GM19025 (cell line): ENCODE measurements around the gene PTGIR.

Experiments
- ATAC-seq: cut with Tn5 transposase; IDR thresholded peaks from one replicate; pipeline ENCODE4 v1.9.1; 2021; ENCODE audit warnings: mild to moderate bottlenecking, low read depth, moderate library complexity; ENCODE audit not compliant: unreplicated experiment

Gene PTGIR

GRCh38 chr19:46601318-46602224 is 23.3 kb downstream of the PTGIR start, which contains the start of gene CALM3:
TSS of gene CALM3 (plus strand) at chr19:46601330. CDS start at chr19:46601435, 105 bp downstream.
- no peak for ATAC-seq

DNA sequence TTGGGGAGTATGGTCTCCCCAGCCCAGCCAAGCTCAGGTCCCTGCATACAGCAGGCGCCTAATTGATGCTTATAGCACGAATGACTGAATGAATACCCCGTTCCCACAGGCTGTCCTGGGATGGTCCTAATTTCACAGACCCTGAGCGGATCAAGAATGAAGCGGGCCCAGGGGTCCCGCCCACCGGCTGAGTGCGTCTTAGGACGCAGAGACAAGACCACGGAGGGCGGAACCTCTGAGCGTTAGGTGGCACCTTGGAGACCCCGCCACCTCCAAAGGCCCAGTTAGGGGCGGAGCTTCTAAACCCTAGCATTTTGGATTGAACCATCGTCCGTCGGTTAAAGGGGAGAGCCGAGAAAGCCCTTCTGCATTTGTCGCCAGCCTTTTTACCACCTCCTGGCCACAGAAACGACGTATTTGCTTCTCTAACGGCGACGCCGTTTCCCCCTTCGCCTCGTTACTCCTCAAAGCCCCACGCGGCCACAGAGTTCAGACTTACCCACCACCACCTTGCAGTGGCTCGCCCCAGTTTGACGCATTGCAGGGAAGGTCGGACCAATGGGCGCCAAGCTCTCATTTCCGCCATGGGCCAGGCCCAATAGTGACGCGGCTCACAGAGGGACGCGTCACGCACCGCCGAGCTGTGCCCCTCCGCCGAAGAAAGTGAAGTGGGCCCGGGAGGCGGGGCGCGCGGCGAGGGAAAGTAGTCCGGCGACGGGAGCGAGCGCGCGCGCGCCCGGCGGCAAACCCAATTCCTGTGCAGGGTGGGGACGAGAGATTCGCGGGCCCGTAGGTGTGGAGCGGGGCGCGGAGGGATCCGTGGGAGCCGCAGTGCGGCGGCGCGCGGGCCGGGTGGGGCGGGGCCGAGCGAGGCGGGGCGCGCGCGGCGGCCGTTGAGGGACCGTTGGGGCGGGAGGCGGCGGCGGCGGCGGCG is 24.2 kb downstream of the PTGIR start:
- peak; percentile 73 for ATAC-seq

DNA sequence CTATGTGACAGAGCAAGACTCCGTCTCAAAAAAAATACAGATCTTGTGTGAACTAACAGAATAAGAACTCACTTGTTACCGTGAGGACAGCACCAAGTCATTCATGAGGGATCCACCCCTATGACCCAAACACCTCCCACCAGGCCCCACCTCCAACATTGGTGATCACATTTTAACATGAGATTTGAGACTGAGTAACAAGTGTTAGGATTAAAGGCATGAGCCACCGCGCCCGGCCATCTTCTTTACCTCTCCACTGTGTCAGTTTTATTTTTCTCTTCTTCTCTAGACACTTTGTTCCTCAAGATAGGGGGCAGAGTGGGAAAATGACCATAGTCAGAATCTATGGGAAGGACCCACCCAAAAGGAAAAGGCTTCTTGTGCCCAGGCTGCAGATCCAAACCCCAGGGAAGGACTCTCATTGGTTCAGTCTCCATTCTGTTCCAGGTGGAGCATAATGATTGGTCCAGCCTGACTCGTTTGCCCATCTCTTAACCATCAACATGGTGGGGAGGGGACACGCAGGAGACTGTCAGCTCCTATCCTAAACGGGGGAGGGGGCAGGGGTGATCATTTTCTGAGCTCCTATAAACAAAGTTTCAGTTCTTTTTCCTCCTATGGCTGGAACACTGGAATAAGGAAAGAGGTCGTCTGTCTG is 25.0 kb downstream of the PTGIR start:
- ATAC-seq = no peak

- no peak for ATAC-seq
These were observed 26.4 kb downstream of the PTGIR start for GRCh38 chr19:46598372-46598917.

GRCh38 chr19:46596008-46596407 is 28.9 kb downstream of the PTGIR start:
- no peak for ATAC-seq

- ATAC-seq = no peak
These were observed 33.0 kb downstream of the PTGIR start for GRCh38 chr19:46591870-46592269.

GRCh38 chr19:46591254-46591653 is 33.6 kb downstream of the PTGIR start:
- ATAC-seq = no peak

DNA sequence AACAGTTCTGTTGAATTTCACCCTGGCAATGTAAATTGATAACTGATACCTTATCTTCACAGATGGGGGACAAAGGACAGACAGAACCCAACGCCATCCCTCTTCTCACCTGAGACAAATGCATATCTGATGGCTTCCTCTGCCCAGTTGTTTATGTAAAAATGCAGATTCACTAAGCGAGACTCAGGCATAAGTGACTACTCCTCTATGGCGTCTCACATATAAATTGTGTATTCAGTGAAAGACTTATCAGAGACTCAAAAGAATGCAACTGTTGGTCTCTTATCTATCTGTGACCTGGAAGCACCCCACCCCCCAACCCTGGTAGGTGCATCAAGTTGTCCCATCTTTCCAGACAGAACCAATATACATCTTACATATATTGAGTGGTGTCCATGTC is 37.0 kb downstream of the PTGIR start:
- no peak for ATAC-seq

DNA sequence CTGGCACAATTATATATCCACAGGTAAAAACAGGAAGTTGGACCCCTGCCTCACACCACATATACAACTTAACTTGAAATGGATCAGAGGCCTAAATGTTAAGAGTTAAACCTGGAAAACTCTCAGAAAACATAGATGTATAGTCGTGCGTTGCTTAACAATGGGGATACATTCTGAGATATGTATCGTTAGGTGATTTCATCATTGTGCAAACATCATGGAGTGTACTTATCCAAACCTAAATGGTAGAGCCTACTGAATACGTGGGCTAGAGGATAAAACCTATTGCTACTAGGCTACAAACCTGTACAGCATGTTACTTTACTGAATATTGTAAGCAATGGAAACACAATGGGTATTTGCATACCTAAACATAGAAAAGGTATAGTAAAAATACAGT is 38.6 kb downstream of the PTGIR start:
- no peak for ATAC-seq

- no peak for ATAC-seq
These were observed 39.4 kb downstream of the PTGIR start for GRCh38 chr19:46585539-46585938.

DNA sequence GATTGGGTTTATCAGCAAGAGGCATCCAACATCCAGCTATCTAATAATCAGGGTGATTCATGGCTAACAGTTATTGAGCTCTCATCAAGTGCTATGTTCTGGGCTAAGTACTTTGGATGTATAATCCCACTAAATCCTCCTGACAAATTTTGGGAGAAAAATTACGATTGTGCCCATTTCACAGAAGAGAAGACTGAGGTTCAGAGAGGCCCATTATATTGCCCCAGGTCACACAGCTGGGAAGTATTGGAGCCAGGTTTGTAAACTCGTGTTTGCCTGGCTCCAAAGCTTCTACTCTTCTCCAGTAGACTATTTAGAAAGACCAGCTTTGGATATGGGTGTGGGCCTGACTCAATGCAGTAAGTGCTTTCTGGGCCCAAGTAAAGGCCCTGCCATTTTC is 44.6 kb downstream of the PTGIR start:
- no peak for ATAC-seq

GRCh38 chr19:46579361-46579879 is 45.5 kb downstream of the PTGIR start:
- no peak for ATAC-seq

DNA sequence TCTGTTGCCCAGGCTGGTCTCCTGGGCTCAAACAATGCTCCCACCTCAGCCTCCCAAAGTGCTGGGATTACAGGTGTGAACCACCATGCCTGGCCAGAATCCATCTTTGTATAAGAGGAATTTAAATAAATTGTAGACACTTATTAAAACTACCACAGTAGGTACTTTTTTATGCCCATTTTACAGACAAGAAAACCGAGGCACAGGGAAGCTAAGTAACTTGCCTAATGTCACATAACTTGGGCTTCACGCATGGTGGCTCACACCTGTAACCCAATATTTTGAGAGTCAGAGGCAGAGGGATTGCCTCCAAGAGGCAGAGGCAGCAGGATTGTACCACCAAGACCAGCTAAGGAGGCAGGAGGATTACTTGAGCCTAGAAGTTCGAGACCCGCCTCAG is 46.4 kb downstream of the PTGIR start:
- ATAC-seq = no peak

DNA sequence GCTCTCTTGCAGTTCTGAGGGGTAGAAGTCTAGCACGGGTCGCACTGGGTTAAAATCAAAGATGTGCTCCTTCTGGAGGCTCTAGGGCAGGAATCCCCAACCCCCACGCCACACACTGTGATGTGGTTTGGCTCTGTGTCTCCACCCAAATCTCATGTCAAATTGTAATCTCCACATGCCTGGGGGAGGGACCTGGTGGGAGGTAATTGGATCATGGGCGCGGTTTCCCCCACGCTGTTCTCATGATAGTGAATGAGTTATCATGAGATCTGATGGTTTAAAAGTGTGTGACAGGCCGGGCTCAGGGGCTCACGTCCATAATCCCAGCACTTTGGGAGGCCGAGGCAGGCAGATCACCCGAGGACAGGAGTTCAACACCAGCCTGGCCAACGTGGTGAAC is 50.4 kb downstream of the PTGIR start:
- no peak for ATAC-seq

- no peak for ATAC-seq
These were observed 51.0 kb downstream of the PTGIR start for GRCh38 chr19:46573679-46574498.

DNA sequence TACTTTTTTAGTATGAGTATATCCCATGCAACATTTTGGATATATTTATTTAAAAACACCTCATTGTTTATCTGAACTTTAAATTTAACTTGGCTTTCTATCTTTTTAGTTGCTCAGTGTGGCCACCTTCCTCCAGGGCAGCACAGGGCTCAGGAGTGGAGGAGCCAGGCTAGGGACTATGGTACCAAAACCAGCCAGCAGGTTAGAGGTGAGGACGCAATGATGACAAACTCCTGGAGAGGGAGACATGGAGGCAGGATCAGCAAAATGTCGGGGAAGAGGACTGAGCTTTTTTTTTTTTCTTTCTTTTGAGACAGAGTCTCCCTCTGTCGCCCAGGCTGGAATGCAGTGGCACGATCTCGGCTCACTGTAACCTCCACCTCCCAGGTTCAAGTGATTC is 53.4 kb downstream of the PTGIR start:
- ATAC-seq = no peak
